ENCODE results near the gene CRIM1.

CRIM1 gene

GRCh38 chr2:36423172-36423571 is 67.6 kb downstream of the CRIM1 start:
- H3K4me1 ChIP-seq (ENCODE audit: insufficient read depth, insufficient read length), result no peaks in the 10 kb centered on the region
- no peak for DNase-seq (ENCODE audit: low read depth, low spot score)

GRCh38 chr2:36423619-36424120 is 68.1 kb downstream of the CRIM1 start:
- Histone ChIP-seq H3K9ac (ENCODE audit: insufficient read length, low read depth) (no peak overlapping the region), H3K4me1 (ENCODE audit: insufficient read depth, insufficient read length) (no peaks in the 10 kb centered on the region), H3K9me3 (ENCODE audit: insufficient read depth, low read length) (no peaks in the 10 kb centered on the region), H3K27me3 (ENCODE audit: insufficient read depth, insufficient read length) (no peaks in the 10 kb centered on the region), H3K4me3 (ENCODE audit: insufficient read length, low read depth) (no peak overlapping the region), H3K36me3 (ENCODE audit: insufficient read depth, insufficient read length, low read length) (peaks cover 8% of the 10 kb centered on the region)
- no peak for DNase-seq (ENCODE audit: low read depth, low spot score)
- TF ChIP-seq YY1 (IDR thresholded peaks at IDR 0.05; ENCODE audit: insufficient read depth, insufficient read length), result no peak

More at GRCh38 chr2:36423172-36423571, 67.6 kb downstream of the CRIM1 start:
- TF ChIP-seq YY1 (IDR thresholded peaks at IDR 0.05; ENCODE audit: insufficient read depth, insufficient read length) (no peak), SUZ12 (IDR thresholded peaks at IDR 0.05; ENCODE audit: extremely low read depth, insufficient read depth, insufficient read length) (no peak), ZNF274 (IDR thresholded peaks at IDR 0.05; ENCODE audit: low read depth, low read length) (no peak)
- no peaks in the 10 kb centered on the region for H3K27me3 ChIP-seq (ENCODE audit: insufficient read depth, insufficient read length)
- peaks cover 8% of the 10 kb centered on the region for H3K36me3 ChIP-seq (ENCODE audit: insufficient read depth, insufficient read length, low read length)
- H3K9ac ChIP-seq (ENCODE audit: insufficient read length, low read depth), result no peak overlapping the region
- no peak overlapping the region for H3K4me3 ChIP-seq (ENCODE audit: insufficient read length, low read depth)
- H3K9me3 ChIP-seq (ENCODE audit: insufficient read depth, low read length), result no peaks in the 10 kb centered on the region

GRCh38 chr2:36425608-36426355 is 70.2 kb downstream of the CRIM1 start:
- Histone ChIP-seq H3K4me1 (ENCODE audit: insufficient read depth, insufficient read length) (no peaks in the 10 kb centered on the region), H3K4me3 (ENCODE audit: insufficient read length, low read depth) (no peak overlapping the region), H3K9ac (ENCODE audit: insufficient read length, low read depth) (no peak overlapping the region), H3K9me3 (ENCODE audit: insufficient read depth, low read length) (no peaks in the 10 kb centered on the region), H3K27me3 (ENCODE audit: insufficient read depth, insufficient read length) (no peaks in the 10 kb centered on the region), H3K36me3 (ENCODE audit: insufficient read depth, insufficient read length, low read length) (peaks cover 8% of the 10 kb centered on the region)
- DNase-seq (ENCODE audit: low read depth, low spot score), result no peak
- TF ChIP-seq SUZ12 (IDR thresholded peaks at IDR 0.05; ENCODE audit: extremely low read depth, insufficient read depth, insufficient read length), result no peak
- no peak for TF ChIP-seq YY1 (IDR thresholded peaks at IDR 0.05; ENCODE audit: insufficient read depth, insufficient read length)
- TF ChIP-seq ZNF274 (IDR thresholded peaks at IDR 0.05; ENCODE audit: low read depth, low read length), result no peak

GRCh38 chr2:36427790-36428243 is 72.2 kb downstream of the CRIM1 start:
- H3K9me3 ChIP-seq (ENCODE audit: insufficient read depth, low read length), result no peaks in the 10 kb centered on the region
- H3K36me3 ChIP-seq (ENCODE audit: insufficient read depth, insufficient read length, low read length), result peaks cover 8% of the 10 kb centered on the region
- H3K27me3 ChIP-seq (ENCODE audit: insufficient read depth, insufficient read length), result no peaks in the 10 kb centered on the region
- H3K4me3 ChIP-seq (ENCODE audit: insufficient read length, low read depth), result no peak overlapping the region
- no peaks in the 10 kb centered on the region for H3K4me1 ChIP-seq (ENCODE audit: insufficient read depth, insufficient read length)
- no peak overlapping the region for H3K9ac ChIP-seq (ENCODE audit: insufficient read length, low read depth)
- DNase-seq (ENCODE audit: low read depth, low spot score), result no peak
- no peak for TF ChIP-seq ZNF274 (IDR thresholded peaks at IDR 0.05; ENCODE audit: low read depth, low read length)
- no peak for TF ChIP-seq SUZ12 (IDR thresholded peaks at IDR 0.05; ENCODE audit: extremely low read depth, insufficient read depth, insufficient read length)
- no peak for TF ChIP-seq YY1 (IDR thresholded peaks at IDR 0.05; ENCODE audit: insufficient read depth, insufficient read length)

- H3K36me3 ChIP-seq (ENCODE audit: insufficient read depth, insufficient read length, low read length), result peaks cover 2% of the 10 kb centered on the region
- TF ChIP-seq SUZ12 (IDR thresholded peaks at IDR 0.05; ENCODE audit: extremely low read depth, insufficient read depth, insufficient read length), result no peak
- no peak for TF ChIP-seq YY1 (IDR thresholded peaks at IDR 0.05; ENCODE audit: insufficient read depth, insufficient read length)
- TF ChIP-seq ZNF274 (IDR thresholded peaks at IDR 0.05; ENCODE audit: low read depth, low read length), result no peak
- no peak for DNase-seq (ENCODE audit: low read depth, low spot score)
- H3K4me1 ChIP-seq (ENCODE audit: insufficient read depth, insufficient read length), result no peaks in the 10 kb centered on the region
- H3K9me3 ChIP-seq (ENCODE audit: insufficient read depth, low read length), result no peaks in the 10 kb centered on the region
- H3K27me3 ChIP-seq (ENCODE audit: insufficient read depth, insufficient read length), result no peaks in the 10 kb centered on the region
- no peak overlapping the region for H3K4me3 ChIP-seq (ENCODE audit: insufficient read length, low read depth)
- H3K9ac ChIP-seq (ENCODE audit: insufficient read length, low read depth), result no peak overlapping the region
Measured at GRCh38 chr2:36430549-36430948, 75.0 kb downstream of the CRIM1 start.

- no peak overlapping the region for H3K9ac ChIP-seq (ENCODE audit: insufficient read length, low read depth)
- no peak overlapping the region for H3K4me3 ChIP-seq (ENCODE audit: insufficient read length, low read depth)
- TF ChIP-seq SUZ12 (IDR thresholded peaks at IDR 0.05; ENCODE audit: extremely low read depth, insufficient read depth, insufficient read length) (no peak), YY1 (IDR thresholded peaks at IDR 0.05; ENCODE audit: insufficient read depth, insufficient read length) (no peak), ZNF274 (IDR thresholded peaks at IDR 0.05; ENCODE audit: low read depth, low read length) (no peak)
- H3K27me3 ChIP-seq (ENCODE audit: insufficient read depth, insufficient read length), result no peaks in the 10 kb centered on the region
- H3K36me3 ChIP-seq (ENCODE audit: insufficient read depth, insufficient read length, low read length), result no peaks in the 10 kb centered on the region
- no peak for DNase-seq (ENCODE audit: low read depth, low spot score)
- no peaks in the 10 kb centered on the region for H3K4me1 ChIP-seq (ENCODE audit: insufficient read depth, insufficient read length)
- H3K9me3 ChIP-seq (ENCODE audit: insufficient read depth, low read length), result no peaks in the 10 kb centered on the region
Measured at GRCh38 chr2:36432479-36432878, 76.9 kb downstream of the CRIM1 start.

- no peaks in the 10 kb centered on the region for H3K36me3 ChIP-seq (ENCODE audit: insufficient read depth, insufficient read length, low read length)
- DNase-seq (ENCODE audit: low read depth, low spot score), result no peak
- TF ChIP-seq ZNF274 (IDR thresholded peaks at IDR 0.05; ENCODE audit: low read depth, low read length) (no peak), SUZ12 (IDR thresholded peaks at IDR 0.05; ENCODE audit: extremely low read depth, insufficient read depth, insufficient read length) (no peak), YY1 (IDR thresholded peaks at IDR 0.05; ENCODE audit: insufficient read depth, insufficient read length) (no peak)
- no peaks in the 10 kb centered on the region for H3K9me3 ChIP-seq (ENCODE audit: insufficient read depth, low read length)
- H3K27me3 ChIP-seq (ENCODE audit: insufficient read depth, insufficient read length), result no peaks in the 10 kb centered on the region
- no peaks in the 10 kb centered on the region for H3K4me1 ChIP-seq (ENCODE audit: insufficient read depth, insufficient read length)
- no peak overlapping the region for H3K4me3 ChIP-seq (ENCODE audit: insufficient read length, low read depth)
- H3K9ac ChIP-seq (ENCODE audit: insufficient read length, low read depth), result no peak overlapping the region
Measured at GRCh38 chr2:36433311-36434217, 78.0 kb downstream of the CRIM1 start.
